Stimulated activated naive CD8-positive, alpha-beta T cell treated with anti-CD3 and anti-CD28 coated beads, Interleukin-15, amount 100 ng/mL, for 72 hours (primary cell): ENCODE data around the gene SVIL.
A peak's percentile ranks its signal among the peaks of the same experiment; 100 is the strongest.
"Not testable (repeated sequence)": the region's sequence is repeated elsewhere in the genome, so short reads cannot be mapped to it uniquely, and the experiment has no call there.

Source experiments
- ATAC-seq: fragments of 150-1000 bp; cut with Tn5 transposase; 2 replicates; pipeline ENCODE4 v1.10.0; 2021; ENCODE audit warnings: mild to moderate bottlenecking, moderate library complexity
- DNase-seq, 2 donors: peaks; one replicate each; pipeline ENCODE4 v3.0.0; 2021 to 2022
- H3K27ac Mint-ChIP-seq, 2 donors: one replicate each; pipeline ENCODE4 v1.8.0; 2022; ENCODE audit warnings: mild to moderate bottlenecking in 2 of 2, mixed read lengths in 2 of 2, moderate library complexity in 2 of 2
- H3K27me3 Mint-ChIP-seq: one replicate; pipeline ENCODE4 v1.8.0; 2022; ENCODE audit warnings: mixed read lengths
- H3K4me1 Mint-ChIP-seq: one replicate; pipeline ENCODE4 v1.8.0; 2022; ENCODE audit warnings: mild to moderate bottlenecking, mixed read lengths
- H3K4me3 Mint-ChIP-seq, 2 donors: one replicate each; pipeline ENCODE4 v1.8.0; 2022; ENCODE audit warnings: mild to moderate bottlenecking in 2 of 2, mixed read lengths in 2 of 2, moderate library complexity in 1 of 2
- H3K9me3 Mint-ChIP-seq, 2 donors: one replicate each; pipeline ENCODE4 v1.8.0; 2022; ENCODE audit warnings: mixed read lengths in 2 of 2

SVIL gene

GRCh38 chr10:29524720-29525119, 110.1 kb downstream of the SVIL start:
- Mint-ChIP-seq H3K27me3 (no peaks in the 10 kb centered on the region), H3K9me3 (no peaks in the 10 kb centered on the region), H3K4me1 (peaks cover 5% of the 10 kb centered on the region), H3K4me3 (no peak overlapping the region), H3K27ac (no peak overlapping the region)
- ATAC-seq (no peak), DNase-seq (no peak)

- no peak overlapping the region for H3K4me3 Mint-ChIP-seq
- no peak for DNase-seq
- peaks cover 5% of the 10 kb centered on the region for H3K4me1 Mint-ChIP-seq
- no peaks in the 10 kb centered on the region for H3K27me3 Mint-ChIP-seq
- no peak overlapping the region for H3K27ac Mint-ChIP-seq
- H3K9me3 Mint-ChIP-seq, result no peaks in the 10 kb centered on the region
- no peak for ATAC-seq
Measured at GRCh38 chr10:29524294-29524693, 110.5 kb downstream of the SVIL start.

- Mint-ChIP-seq H3K4me1 (peaks cover 5% of the 10 kb centered on the region), H3K9me3 (no peaks in the 10 kb centered on the region), H3K27me3 (no peaks in the 10 kb centered on the region), H3K4me3 (no peak overlapping the region), H3K27ac (peak overlapping the region in 1 of 2 donors; percentile 44)
- no peak for ATAC-seq
- no peak for DNase-seq
Measured at GRCh38 chr10:29522918-29523317, 111.9 kb downstream of the SVIL start.

- no peak for ATAC-seq
Measured at GRCh38 chr10:29522061-29522855, 112.5 kb downstream of the SVIL start.

GRCh38 chr10:29519659-29520058, 115.1 kb downstream of the SVIL start:
- no peaks in the 10 kb centered on the region for H3K27me3 Mint-ChIP-seq
- peak overlapping the region in 1 of 2 donors; percentile 7 for H3K27ac Mint-ChIP-seq

More at GRCh38 chr10:29522061-29522855, 112.5 kb downstream of the SVIL start:
- no peaks in the 10 kb centered on the region for H3K27me3 Mint-ChIP-seq
- H3K9me3 Mint-ChIP-seq, result no peaks in the 10 kb centered on the region
- no peak for DNase-seq
- H3K4me1 Mint-ChIP-seq, result peaks cover 5% of the 10 kb centered on the region
- no peak overlapping the region for H3K4me3 Mint-ChIP-seq
- H3K27ac Mint-ChIP-seq, result peak overlapping the region in 1 of 2 donors; percentile 34

DNA sequence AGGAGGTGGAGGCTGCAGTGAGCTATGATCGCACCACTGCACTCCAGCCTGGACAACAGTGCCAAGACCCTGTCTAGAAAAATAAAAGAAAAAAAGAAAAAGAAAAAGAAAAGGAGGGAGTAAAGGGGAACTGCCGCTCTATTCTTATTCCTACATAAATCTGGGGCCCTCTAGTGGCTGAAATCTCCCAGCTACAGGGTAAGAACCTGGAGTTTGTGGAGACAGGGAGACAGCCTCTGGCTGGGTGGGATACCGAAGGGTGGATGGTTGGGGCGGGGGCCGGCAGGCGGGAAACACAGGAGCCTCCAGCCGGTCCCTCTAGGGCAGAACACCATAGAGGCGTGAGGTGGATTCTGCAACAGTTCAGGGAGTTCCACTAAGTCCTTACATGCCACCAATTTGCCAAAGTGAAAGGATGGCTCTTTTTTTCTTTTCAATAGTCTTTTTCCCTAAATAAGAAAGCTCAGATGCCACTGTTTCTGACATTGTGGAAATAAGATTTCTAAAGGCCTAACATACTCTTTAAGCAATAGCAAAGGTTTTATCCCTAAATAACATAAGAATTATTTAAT, 117.3 kb downstream of the SVIL start:
- DNase-seq (no peak), ATAC-seq (no peak)
- no peak overlapping the region for H3K4me3 Mint-ChIP-seq
- H3K9me3 Mint-ChIP-seq, result no peaks in the 10 kb centered on the region
- H3K4me1 Mint-ChIP-seq, result peaks cover 1% of the 10 kb centered on the region
- no peaks in the 10 kb centered on the region for H3K27me3 Mint-ChIP-seq
- H3K27ac Mint-ChIP-seq, result peak overlapping the region in 1 of 2 donors; percentile 48

More at GRCh38 chr10:29519659-29520058, 115.1 kb downstream of the SVIL start:
- no peak for ATAC-seq
- Mint-ChIP-seq H3K9me3 (no peaks in the 10 kb centered on the region), H3K4me3 (no peak overlapping the region), H3K4me1 (peaks cover 5% of the 10 kb centered on the region)
- DNase-seq, result no peak

- not testable (repeated sequence) for H3K4me1 Mint-ChIP-seq, ATAC-seq, H3K27me3 Mint-ChIP-seq, H3K27ac Mint-ChIP-seq, H3K9me3 Mint-ChIP-seq, H3K4me3 Mint-ChIP-seq, DNase-seq
Measured at GRCh38 chr10:29516309-29516932, 118.3 kb downstream of the SVIL start.

- H3K9me3 Mint-ChIP-seq, DNase-seq, H3K4me3 Mint-ChIP-seq, H3K4me1 Mint-ChIP-seq, H3K27me3 Mint-ChIP-seq, ATAC-seq, H3K27ac Mint-ChIP-seq: not testable (repeated sequence)
Measured at GRCh38 chr10:29515879-29516278, 118.9 kb downstream of the SVIL start.

- H3K9me3 Mint-ChIP-seq, H3K4me1 Mint-ChIP-seq, H3K27ac Mint-ChIP-seq, DNase-seq, H3K4me3 Mint-ChIP-seq, H3K27me3 Mint-ChIP-seq, ATAC-seq: not testable (repeated sequence)
Measured at GRCh38 chr10:29515104-29515503, 119.7 kb downstream of the SVIL start.

DNA sequence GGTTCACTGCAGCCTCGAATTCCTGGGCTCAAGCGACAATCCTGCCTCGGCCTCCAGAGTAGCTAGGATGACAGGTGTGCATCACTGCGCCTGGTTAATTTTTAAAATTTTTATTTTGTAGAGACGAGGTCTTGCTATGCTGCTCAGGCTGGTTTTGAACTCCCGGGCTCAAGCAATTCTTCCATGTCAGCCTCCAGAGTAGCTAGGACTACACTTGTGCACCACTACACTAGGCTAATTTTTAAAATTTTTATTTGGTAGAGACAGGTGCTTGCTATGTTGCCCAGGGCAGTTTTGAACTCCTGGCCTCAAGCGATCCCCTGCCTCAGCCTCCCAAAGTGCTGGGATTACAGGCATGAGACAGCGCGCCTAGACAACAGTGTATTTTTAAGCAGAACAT, 120.5 kb downstream of the SVIL start:
- no peak overlapping the region for H3K27ac Mint-ChIP-seq
- no peak for ATAC-seq
- H3K27me3 Mint-ChIP-seq, result no peaks in the 10 kb centered on the region
- no peaks in the 10 kb centered on the region for H3K4me1 Mint-ChIP-seq
- H3K4me3 Mint-ChIP-seq, result no peak overlapping the region
- no peaks in the 10 kb centered on the region for H3K9me3 Mint-ChIP-seq
- DNase-seq, result no peak

DNA sequence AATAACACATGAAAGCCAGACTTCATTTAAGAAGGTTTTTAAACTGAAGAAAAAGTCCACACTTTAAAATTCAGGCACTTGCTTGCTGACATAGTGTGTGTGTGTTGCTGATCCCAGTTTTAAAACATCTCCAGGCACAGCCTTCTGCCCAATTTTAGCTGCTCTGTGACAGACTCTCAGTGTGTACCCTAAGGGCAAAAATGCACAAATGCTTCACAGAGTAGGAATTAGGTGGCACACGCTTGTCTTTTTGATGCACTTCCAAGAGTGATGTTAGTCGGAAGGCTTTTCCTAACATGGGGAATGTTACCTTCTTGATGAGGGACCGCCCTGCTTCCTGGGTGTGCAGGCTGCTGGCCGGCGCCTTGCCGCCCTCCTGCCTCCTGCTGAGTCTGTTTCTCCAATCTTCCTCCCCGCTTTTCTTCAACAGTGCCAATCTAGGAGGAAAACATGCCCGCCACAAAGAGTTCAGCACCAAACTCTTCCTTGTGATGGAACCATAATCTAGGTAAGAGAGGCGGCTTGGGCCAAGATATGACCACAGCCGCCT, 122.3 kb downstream of the SVIL start:
- DNase-seq (no peak), ATAC-seq (no peak)
- no peaks in the 10 kb centered on the region for H3K9me3 Mint-ChIP-seq
- H3K27ac Mint-ChIP-seq, result no peak overlapping the region
- no peaks in the 10 kb centered on the region for H3K27me3 Mint-ChIP-seq
- H3K4me3 Mint-ChIP-seq, result no peak overlapping the region
- no peaks in the 10 kb centered on the region for H3K4me1 Mint-ChIP-seq

GRCh38 chr10:29511806-29512205, 123.0 kb downstream of the SVIL start:
- not testable (repeated sequence) for H3K27me3 Mint-ChIP-seq, DNase-seq, H3K4me3 Mint-ChIP-seq, ATAC-seq, H3K4me1 Mint-ChIP-seq, H3K27ac Mint-ChIP-seq, H3K9me3 Mint-ChIP-seq

GRCh38 chr10:29510483-29511157, 124.2 kb downstream of the SVIL start:
- not testable (repeated sequence) for DNase-seq, H3K27ac Mint-ChIP-seq, H3K27me3 Mint-ChIP-seq, ATAC-seq, H3K9me3 Mint-ChIP-seq, H3K4me1 Mint-ChIP-seq, H3K4me3 Mint-ChIP-seq

GRCh38 chr10:29508554-29509244, 126.1 kb downstream of the SVIL start:
- no peak for ATAC-seq
- no peak for DNase-seq
- no peaks in the 10 kb centered on the region for H3K27me3 Mint-ChIP-seq
- H3K4me1 Mint-ChIP-seq, result no peaks in the 10 kb centered on the region
- no peak overlapping the region for H3K4me3 Mint-ChIP-seq
- no peaks in the 10 kb centered on the region for H3K9me3 Mint-ChIP-seq
- H3K27ac Mint-ChIP-seq, result peak overlapping the region in 1 of 2 donors; percentile 2

DNA sequence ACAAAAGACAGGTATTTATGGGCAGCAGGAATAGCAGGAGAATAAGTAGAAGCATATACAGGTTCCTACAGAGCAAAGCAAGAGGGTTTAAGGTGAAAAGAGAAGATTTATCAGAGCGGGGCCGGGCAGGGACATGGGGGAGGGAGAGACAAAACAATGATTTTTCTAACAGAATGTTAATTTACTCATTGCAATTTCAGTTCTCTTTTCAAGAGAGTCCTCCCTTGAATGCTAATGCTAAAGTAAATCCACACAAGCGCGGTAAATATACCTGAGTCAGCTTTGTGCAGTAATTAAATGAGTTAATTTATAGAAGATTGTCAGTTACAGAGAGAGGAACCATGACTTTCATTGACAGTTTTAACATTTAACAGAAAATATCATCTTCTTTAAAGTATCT, 127.0 kb downstream of the SVIL start:
- not testable (repeated sequence) for H3K9me3 Mint-ChIP-seq, H3K27me3 Mint-ChIP-seq, DNase-seq, H3K27ac Mint-ChIP-seq, H3K4me3 Mint-ChIP-seq, ATAC-seq, H3K4me1 Mint-ChIP-seq
